Gastrocnemius medialis (tissue), 4 donors: Measurements from ENCODE around the gene UTP4.
"Not testable (repeated sequence)": the region's sequence is repeated elsewhere in the genome, so short reads cannot be mapped to it uniquely, and the experiment has no call there.

Experiments used
- POLR2A ChIP-seq, 2 donors: fragments of 450-650 bp; IDR thresholded peaks; one replicate each; pipeline ENCODE4 v1.6.1; 2017; ENCODE audit warnings: antibody characterized with exemption in 2 of 2, mild to moderate bottlenecking in 2 of 2, moderate library complexity in 2 of 2
- TF ChIP-seq, protein P1 (sequence below), 5 experiments: fragments of 450-650 bp in 3 of 5; fragments of 200-600 bp in 2 of 5; sonication (generic) in 2 of 5; IDR thresholded peaks in 4 of 5; conservative IDR thresholded peaks in 1 of 5; 1 replicate in 4 of 5; 2 replicates in 1 of 5; pipeline ENCODE4 v1.5.1; 2016 to 2019; ENCODE audit warnings: antibody characterized with exemption in 5 of 5, mild to moderate bottlenecking in 3 of 5, moderate library complexity in 3 of 5

DNA sequence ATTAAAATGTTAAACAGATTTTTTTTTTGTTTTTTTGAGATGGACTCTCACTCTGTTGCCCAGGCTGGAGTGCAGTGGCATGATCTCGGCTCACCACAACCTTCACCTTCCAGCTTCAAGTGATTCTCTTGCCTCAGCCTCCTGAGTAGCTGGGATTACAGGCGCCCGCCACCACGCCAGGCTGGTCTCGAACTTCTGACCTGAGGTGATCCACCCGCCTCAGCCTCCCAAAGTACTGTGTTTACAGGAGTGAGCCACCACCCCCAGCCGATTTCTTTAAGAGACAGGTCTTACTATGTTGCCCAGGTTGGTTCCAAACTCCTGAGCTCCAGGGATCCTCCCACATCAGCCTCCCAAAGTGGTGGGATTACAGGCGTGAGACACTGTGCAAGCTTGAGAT lies 8.0 kb upstream of the UTP4 start:
- TF ChIP-seq, protein P1, sequence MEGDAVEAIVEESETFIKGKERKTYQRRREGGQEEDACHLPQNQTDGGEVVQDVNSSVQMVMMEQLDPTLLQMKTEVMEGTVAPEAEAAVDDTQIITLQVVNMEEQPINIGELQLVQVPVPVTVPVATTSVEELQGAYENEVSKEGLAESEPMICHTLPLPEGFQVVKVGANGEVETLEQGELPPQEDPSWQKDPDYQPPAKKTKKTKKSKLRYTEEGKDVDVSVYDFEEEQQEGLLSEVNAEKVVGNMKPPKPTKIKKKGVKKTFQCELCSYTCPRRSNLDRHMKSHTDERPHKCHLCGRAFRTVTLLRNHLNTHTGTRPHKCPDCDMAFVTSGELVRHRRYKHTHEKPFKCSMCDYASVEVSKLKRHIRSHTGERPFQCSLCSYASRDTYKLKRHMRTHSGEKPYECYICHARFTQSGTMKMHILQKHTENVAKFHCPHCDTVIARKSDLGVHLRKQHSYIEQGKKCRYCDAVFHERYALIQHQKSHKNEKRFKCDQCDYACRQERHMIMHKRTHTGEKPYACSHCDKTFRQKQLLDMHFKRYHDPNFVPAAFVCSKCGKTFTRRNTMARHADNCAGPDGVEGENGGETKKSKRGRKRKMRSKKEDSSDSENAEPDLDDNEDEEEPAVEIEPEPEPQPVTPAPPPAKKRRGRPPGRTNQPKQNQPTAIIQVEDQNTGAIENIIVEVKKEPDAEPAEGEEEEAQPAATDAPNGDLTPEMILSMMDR (IDR thresholded peaks at IDR 0.05 in 4 of 5, conservative IDR thresholded peaks at IDR 0.05 in 1 of 5), result not testable (repeated sequence)
- TF ChIP-seq POLR2A (IDR thresholded peaks at IDR 0.05), result not testable (repeated sequence)
